H1 (cell line): ENCODE results near the gene ZC3H18. TPM values are rescaled to one million over a fixed set of nuclear protein-coding genes. Genes with fewer than 3 reads are reported as not detected.

Experiments used
- EZH2 ChIP-seq: fragments of 200-600 bp; sonication (generic); IDR thresholded peaks from 2 replicates; pipeline ENCODE4 v1.7.1; 2012; ENCODE audit warnings: low read depth, mild to moderate bottlenecking, moderate library complexity, low read length, inconsistent platforms; ENCODE audit not compliant: severe bottlenecking
- NRF1 ChIP-seq: IDR thresholded peaks from 2 replicates; pipeline ENCODE4 v1.6.1; 2011; ENCODE audit warnings: mild to moderate bottlenecking, low read depth, low read length, improper control_type of control experiment
- TAF1 ChIP-seq: IDR thresholded peaks from 2 replicates; pipeline ENCODE4 v1.6.1; 2011; ENCODE audit warnings: mild to moderate bottlenecking, low read depth, low read length
- polyA plus RNA-seq, 7 experiments: library from polyadenylated mRNA; depleted of rRNA in 3 of 7; stranded (reverse) in 5 of 7; unstranded in 2 of 7; fragments of >200 nt in 5 of 7; fragments of 200-250 nt in 2 of 7; gene quantifications; 1 replicate in 5 of 7; 2 replicates in 1 of 7; 4 replicates in 1 of 7; pipeline versions ENCODE4 v1.2.1 to v1.2.3, GENCODE V29; 2011 to 2013; ENCODE audit warnings: missing spikeins in 2 of 7, mixed read lengths in 2 of 7
- total RNA-seq: library from RNA; stranded (reverse); fragmentation: NEBNext Ultra II Directional; extraction: Animal tissue kit (Norgen Biotek cat#: 25700); gene quantifications from 2 replicates; pipeline ENCODE4 v1.2.1, GENCODE V29; 2021

The ZC3H18 gene
- total and polyA plus RNA-seq, 2 of the 8 experiments (the other 6 are each of a cell fraction or from before 2014, with no cell fraction given) = 12.1 to 73.2 TPM

GRCh38 chr16:88568710-88569613 is 1.2 kb upstream of the ZC3H18 start (continued):
- no peak for TF ChIP-seq NRF1
- no peak for TF ChIP-seq EZH2
- no peak for TF ChIP-seq TAF1
- TF ChIP-seq, all 59 proteins: peak for 0
